Measurements from ENCODE around the gene DLEC1.

GRCh38 chr3:38168151-38169026 is 129.4 kb downstream of the DLEC1 start:
- no peak for TF ChIP-seq CTCF (IDR thresholded peaks at IDR 0.05)
- no peak for TF ChIP-seq POLR2AphosphoS5 (IDR thresholded peaks at IDR 0.05)
- no peak for TF ChIP-seq POLR2A (IDR thresholded peaks at IDR 0.05)
- TF ChIP-seq EP300 (IDR thresholded peaks at IDR 0.05), result no peak
